Heart left ventricle (tissue), 13 donors: ENCODE data around the gene TSPAN32.

Experiments
- CTCF ChIP-seq, 12 donors: fragments of 200-600 bp; sonication (generic) in 4 of 12; IDR thresholded peaks; one replicate each; pipeline versions ENCODE4 v1.5.0 to v1.8.0; 2018 to 2022; ENCODE audit warnings: antibody characterized with exemption in 12 of 12, mild to moderate bottlenecking in 5 of 12
- POLR2A ChIP-seq, 2 donors: fragments of 450-650 bp; IDR thresholded peaks; one replicate each; pipeline ENCODE4 v1.6.1; 2017; ENCODE audit warnings: antibody characterized with exemption in 2 of 2, mild to moderate bottlenecking in 2 of 2, moderate library complexity in 2 of 2
- donor health status: ischemic (EF 13 %, LVEDD 7.1; RV severe dilation, severe dysfunction).
- donor health status: DM: no; HTN: yes; CAD: no.
- donor health status: DM: no; HTN: no; CAD: no.
- donor health status: ischemic (EF 25% LVEDD 6.9; RV normal size, moderate dysfunction).
- donor health status: ischemic (EF 25% LVEDD 5.7; RV mildly dilated, moderate dysfunction).
- donor health status: ischemic (EF 35%, LVEDD 5.7; RV mildly dilated, moderate dysfunction).
- donor health status: nonischemic (EF 11% LVEDD 7.7; RV severe dilation, severe dysfunction).
- donor health status: DM: yes; HTN: yes; CAD: no.
- donor health status: PGD.
- donor health status: ischemic (EF 29% LVEDD 5.4; RV normal size, mild dysfunction).
- donor health status: nonischemic (EF 23%, LVEDD 6.1; RV moderate dilation, normal function).

- no peak for TF ChIP-seq CTCF (IDR thresholded peaks at IDR 0.05)
- no peak for TF ChIP-seq POLR2A (IDR thresholded peaks at IDR 0.05)
Measured at GRCh38 chr11:2367266-2368160, 65.7 kb downstream of the TSPAN32 start.
